ENCODE measurements around the gene HSPD1.
"Not testable (repeated sequence)": the region's sequence is repeated elsewhere in the genome, so short reads cannot be mapped to it uniquely, and the experiment has no call there.

The HSPD1 gene

DNA sequence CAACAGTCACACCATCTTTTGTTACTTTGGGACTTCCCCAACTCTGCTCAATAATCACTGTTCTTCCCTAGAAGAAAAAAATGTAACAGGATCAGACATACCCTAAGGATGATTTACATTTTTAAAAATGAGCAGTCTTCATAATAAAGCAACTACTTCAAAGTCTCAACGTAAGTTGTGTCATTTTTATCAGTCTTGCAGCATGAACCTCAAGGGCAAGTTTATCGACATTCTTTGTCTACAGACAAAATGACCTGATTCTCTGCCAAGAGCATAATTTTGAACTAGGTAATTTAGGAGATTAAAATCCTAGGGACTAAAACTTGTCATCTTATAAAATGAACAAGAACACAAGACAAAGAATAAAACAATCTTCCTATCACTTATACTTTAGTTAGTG, 2.3 kb downstream of the HSPD1 start:
- no peak for DNase-seq (ENCODE audit: low read depth in 2 of 2)

DNA sequence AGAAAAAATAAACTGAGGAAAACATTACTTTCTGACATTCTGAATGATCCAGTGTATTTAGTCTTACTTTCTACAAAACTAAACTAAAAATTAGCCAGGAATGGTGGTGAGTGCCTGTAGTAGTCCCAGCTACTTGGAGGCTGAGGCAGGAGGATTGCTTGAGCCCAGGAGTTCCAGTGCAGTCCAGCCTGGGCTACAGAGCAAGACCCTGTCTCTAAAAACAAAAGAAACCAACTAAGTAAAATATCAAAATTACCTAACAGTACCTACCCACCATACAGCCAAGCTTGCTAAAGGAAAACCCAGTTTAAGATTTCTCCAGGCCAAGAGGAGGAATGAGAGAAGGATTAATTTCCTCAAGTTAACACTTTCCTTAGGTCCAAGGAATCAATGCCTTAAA, 2.9 kb downstream of the HSPD1 start:
- no peak for DNase-seq (ENCODE audit: low read depth in 2 of 2)

GRCh38 chr2:197495433-197496134, 4.1 kb downstream of the HSPD1 start:
- DNase-seq (ENCODE audit: low read depth in 2 of 2), result no peak

- DNase-seq (ENCODE audit: low read depth in 2 of 2), result no peak
Observed at GRCh38 chr2:197487385-197487784, 12.3 kb downstream of the HSPD1 start.

DNA sequence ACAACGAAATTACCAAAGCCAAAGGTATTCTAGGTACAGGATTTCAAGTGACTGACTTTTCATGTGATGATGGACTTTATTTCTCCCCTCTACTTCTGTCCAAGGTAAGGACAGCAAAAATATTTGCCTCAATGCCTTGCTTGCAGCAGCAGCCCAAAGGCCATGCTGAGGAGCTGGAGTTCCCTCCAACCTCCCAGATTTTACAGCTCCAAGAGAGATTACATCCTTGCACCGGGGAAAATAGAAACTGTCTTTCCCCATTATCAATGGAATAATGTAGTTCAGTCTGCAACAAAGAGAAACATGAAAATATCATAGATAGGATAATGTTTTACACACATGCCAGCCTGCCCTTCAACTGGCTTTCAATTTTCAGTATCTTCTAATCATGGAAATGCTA, 13.5 kb downstream of the HSPD1 start:
- DNase-seq (ENCODE audit: low read depth in 2 of 2), result no peak

DNA sequence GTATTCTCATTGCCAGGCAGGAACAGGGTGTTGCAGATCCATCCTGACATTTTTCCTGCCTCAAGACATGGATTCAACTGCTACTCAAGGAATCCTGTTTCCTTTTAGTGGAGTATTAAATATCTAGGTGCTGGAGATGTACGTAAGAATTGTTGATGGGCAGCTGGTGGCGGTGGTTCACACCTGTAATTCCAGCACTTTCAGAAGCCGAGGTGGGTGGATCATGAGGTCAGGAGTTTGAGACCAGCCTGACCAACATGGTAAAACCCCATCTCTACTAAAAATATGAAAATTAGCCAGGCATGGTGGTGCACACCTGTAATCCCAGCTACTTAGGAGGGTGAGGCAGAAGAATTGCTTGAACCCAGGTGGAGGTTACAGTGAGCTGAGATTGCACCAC, 15.4 kb downstream of the HSPD1 start:
- not testable (repeated sequence) for DNase-seq (ENCODE audit: low read depth in 2 of 2)

GRCh38 chr2:197480165-197481036, 19.2 kb downstream of the HSPD1 start:
- no peak for DNase-seq (ENCODE audit: low read depth in 2 of 2)

- no peak for DNase-seq (ENCODE audit: low read depth in 2 of 2)
Observed at GRCh38 chr2:197477797-197478196, 21.8 kb downstream of the HSPD1 start.

- no peak for DNase-seq (ENCODE audit: low read depth in 2 of 2)
Observed at GRCh38 chr2:197472166-197472565, 27.5 kb downstream of the HSPD1 start.

GRCh38 chr2:197464175-197464574, 35.5 kb downstream of the HSPD1 start:
- DNase-seq (ENCODE audit: low read depth in 2 of 2), result no peak

DNA sequence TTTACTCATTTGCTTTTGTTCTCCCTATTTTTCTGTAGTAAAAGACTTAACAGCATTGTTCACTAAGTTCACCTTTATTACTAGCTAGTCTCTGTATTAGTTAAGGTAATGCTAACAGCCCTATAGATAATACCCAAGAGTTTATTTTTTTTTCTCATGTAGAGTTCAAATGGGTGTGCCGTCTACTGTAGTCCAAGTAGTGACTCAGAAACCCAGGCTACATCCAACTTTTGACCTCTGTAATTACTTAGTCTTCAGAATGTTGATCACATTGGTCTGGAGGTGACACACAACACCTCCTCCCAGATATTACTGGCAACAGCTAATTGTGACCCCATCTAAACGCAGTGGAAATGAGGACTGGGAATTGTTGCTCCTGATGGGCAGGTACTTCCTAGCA, 38.6 kb downstream of the HSPD1 start:
- no peak for DNase-seq (ENCODE audit: low read depth in 2 of 2)

DNA sequence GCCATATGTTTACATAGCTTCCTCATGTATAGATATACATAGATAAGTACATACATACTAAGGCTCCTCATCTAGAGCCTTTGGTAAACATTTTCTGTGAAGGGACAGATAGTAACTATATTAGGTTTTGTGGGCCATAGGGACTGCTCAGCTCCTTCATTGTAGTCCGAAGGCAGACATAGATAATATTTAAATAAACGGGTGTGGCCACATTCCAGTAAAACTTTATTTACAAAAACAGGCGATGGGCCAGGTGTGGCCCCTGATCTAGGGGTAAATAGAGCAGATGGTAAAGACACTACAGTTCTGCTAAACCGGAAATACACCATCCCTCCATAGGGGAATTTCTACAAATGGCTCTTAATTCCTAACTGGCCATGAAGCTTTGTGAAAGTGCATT, 39.0 kb downstream of the HSPD1 start:
- DNase-seq (ENCODE audit: low read depth in 2 of 2), result no peak

- DNase-seq (ENCODE audit: low read depth in 2 of 2), result no peak
Observed at GRCh38 chr2:197455428-197455827, 44.2 kb downstream of the HSPD1 start.

- no peak for DNase-seq (ENCODE audit: low read depth in 2 of 2)
Observed at GRCh38 chr2:197454923-197455322, 44.7 kb downstream of the HSPD1 start.

- DNase-seq (ENCODE audit: low read depth in 2 of 2), result no peak
Observed at GRCh38 chr2:197453914-197454398, 45.7 kb downstream of the HSPD1 start.

DNA sequence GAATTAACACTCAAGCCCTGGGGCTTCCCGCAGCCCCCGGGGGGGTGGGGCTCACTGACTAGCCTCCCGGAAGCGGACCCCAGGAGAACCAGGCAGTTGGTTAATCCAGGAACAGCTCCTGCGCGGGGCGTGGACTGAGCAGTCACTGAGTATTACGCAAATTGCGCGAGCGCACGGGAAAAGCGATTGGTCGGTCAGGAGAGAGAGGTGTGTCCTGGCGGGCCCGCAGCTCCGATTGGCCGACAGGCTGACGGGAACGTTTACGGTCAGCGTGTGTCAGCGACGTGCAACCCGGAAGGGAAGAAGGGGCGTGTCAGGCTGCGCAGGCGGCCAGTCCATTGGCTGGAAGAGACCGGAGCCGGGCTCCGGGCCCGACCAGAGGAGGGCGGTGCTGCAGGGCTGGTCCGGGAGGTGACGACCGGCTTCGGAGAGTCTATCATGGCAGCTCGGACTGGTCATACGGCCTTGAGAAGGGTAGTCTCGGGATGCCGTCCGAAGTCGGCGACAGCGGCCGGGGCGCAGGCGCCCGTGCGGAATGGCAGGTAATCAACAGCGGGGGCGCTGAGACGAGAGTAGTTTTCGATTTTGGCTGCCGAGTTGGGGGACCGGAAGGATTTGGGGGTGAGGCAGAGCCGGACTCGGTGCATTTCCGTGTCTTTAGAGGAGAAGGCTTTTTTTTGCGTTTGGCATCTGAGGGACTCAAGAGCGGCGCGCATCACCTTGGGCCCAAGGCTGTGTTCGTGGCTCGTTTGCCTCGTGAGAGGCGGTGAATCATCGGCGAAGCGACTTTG, 46.3 kb downstream of the HSPD1 start, which contains the start of gene COQ10B:
COQ10B (plus strand) TSS at position 430 of the 791 bp plus-strand sequence; CDS start at position 439, 9 bp downstream.
- peak; percentile 96 to 98 for DNase-seq (ENCODE audit: low read depth in 2 of 2)

DNA sequence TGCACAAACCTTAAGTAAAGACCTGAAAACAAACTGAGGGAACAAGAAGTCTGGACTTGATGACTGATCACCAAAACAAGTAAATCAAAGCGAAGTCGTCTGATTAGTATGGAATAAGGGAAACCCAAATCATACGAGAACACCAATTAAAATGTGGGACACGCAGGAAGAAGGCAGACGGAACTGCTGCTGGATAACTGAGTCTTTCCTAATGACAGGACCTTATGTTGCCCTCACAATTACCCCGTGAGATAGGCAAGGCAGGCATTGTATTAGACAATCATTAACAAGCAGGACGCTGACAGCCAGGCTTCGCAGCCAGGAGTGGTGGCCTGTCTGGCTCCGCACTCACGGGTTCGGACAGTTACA, 46.9 kb downstream of the HSPD1 start:
- no peak for DNase-seq (ENCODE audit: low read depth in 2 of 2)

GRCh38 chr2:197450935-197451358, 48.7 kb downstream of the HSPD1 start:
- not testable (repeated sequence) for DNase-seq (ENCODE audit: low read depth in 2 of 2)

- no peak for DNase-seq (ENCODE audit: low read depth in 2 of 2)
Observed at GRCh38 chr2:197450465-197450864, 49.2 kb downstream of the HSPD1 start.

DNA sequence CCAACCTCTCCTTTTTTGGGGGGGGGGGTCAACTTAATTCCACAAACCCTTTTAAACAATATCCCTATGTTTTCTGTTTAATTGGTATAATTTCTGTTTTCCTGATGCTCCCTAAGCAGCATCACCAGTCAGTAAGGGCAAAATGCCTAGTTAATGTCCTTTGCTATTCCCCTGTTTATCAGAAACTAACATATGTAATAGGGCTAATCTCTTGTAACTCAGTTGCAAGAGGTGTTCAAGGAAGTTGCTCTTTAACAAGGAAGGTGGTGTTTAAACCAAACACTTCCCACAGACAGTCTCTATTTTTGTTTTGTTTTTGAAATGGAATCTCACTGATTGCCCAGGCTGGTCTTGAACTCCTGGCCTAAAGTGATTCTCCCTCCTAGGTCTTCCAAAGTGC, 52.8 kb downstream of the HSPD1 start:
- DNase-seq (ENCODE audit: low read depth in 2 of 2), result no peak

DNA sequence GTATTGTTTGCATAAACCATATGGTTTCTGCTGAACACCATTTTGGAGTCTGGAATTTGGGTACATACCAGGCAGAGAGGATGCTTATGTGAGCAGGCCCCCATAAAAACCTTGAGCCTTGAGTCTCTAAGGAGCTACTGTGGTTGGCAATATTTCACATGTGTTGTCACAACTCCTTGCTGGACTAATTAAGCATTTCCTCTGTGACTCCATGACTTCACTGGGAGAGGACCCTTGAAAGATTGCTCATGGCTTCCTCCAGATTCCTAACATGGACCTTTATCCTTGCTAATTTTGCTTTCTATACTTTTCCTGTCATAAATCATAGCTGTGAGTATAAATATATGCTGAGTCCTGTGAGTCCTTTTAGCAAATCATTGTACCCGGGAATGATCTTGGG, 53.9 kb downstream of the HSPD1 start:
- DNase-seq (ENCODE audit: low read depth in 2 of 2), result no peak

DNA sequence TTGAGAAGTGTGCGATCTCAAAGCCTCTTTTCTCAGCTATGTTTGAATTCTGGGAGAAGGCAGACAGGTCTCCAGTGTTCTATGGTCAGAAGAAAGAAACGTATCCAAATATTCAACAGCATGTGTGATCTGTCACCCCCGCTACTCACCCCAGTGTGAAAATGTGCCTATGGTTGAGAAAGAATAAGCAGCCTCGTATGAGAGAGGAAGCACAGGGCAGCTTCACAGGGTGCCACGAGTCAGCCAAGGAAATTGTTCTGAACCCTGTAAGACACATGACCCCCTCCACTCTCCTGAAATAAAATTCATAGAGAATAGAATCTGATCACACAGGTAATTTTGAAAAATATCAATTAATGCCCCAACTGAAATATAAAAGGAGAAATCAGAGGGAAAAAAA, 56.8 kb downstream of the HSPD1 start:
- no peak for DNase-seq (ENCODE audit: low read depth in 2 of 2)
